Esophagus muscularis mucosa (tissue), 3 donors: Measurements from ENCODE around the gene PRKCB.

Experiments used
- POLR2A ChIP-seq: fragments of 450-650 bp; IDR thresholded peaks from one replicate; pipeline ENCODE4 v1.6.1; 2017; ENCODE audit warnings: antibody characterized with exemption, moderate library complexity, mild to moderate bottlenecking, low read depth
- TF ChIP-seq, protein P1 (sequence below), 3 experiments: fragments of 200-600 bp in 2 of 3; fragments of 450-650 bp in 1 of 3; sonication (generic) in 2 of 3; IDR thresholded peaks; one replicate each; pipeline ENCODE4 v1.5.1; 2017 to 2019; ENCODE audit warnings: antibody characterized with exemption in 3 of 3, mild to moderate bottlenecking in 2 of 3, moderate library complexity in 1 of 3

DNA sequence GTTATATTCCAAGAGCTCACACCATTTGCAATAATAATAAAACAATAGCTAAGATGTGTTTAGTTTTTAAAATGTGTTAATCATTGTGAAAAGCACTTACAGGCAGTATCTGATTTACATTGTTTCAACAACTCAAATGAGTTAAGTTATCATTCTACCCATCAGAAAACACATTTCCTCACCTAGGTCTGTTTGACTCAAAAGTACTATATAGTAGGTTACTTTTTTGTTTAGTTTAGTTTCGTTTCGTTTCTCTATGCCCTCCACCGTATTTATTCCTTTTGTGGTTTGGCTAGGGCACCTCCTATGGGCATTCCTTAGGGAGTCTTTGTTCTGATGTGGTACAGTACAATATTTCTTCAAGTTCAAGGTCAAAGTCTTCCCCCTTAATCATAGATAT lies 201.6 kb downstream of the PRKCB start:
- TF ChIP-seq, protein P1, sequence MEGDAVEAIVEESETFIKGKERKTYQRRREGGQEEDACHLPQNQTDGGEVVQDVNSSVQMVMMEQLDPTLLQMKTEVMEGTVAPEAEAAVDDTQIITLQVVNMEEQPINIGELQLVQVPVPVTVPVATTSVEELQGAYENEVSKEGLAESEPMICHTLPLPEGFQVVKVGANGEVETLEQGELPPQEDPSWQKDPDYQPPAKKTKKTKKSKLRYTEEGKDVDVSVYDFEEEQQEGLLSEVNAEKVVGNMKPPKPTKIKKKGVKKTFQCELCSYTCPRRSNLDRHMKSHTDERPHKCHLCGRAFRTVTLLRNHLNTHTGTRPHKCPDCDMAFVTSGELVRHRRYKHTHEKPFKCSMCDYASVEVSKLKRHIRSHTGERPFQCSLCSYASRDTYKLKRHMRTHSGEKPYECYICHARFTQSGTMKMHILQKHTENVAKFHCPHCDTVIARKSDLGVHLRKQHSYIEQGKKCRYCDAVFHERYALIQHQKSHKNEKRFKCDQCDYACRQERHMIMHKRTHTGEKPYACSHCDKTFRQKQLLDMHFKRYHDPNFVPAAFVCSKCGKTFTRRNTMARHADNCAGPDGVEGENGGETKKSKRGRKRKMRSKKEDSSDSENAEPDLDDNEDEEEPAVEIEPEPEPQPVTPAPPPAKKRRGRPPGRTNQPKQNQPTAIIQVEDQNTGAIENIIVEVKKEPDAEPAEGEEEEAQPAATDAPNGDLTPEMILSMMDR (IDR thresholded peaks at IDR 0.05): no peak
- no peak for TF ChIP-seq POLR2A
